ENCODE measurements around the gene TMPRSS11F. TPM values are rescaled to one million over a fixed set of nuclear protein-coding genes. Genes with fewer than 3 reads are reported as not detected.
"Not testable (repeated sequence)": the region's sequence is repeated elsewhere in the genome, so short reads cannot be mapped to it uniquely, and the experiment has no call there.

TMPRSS11F gene
- total RNA-seq (0.09 TPM), polyA plus RNA-seq (0.18 TPM)
- long read RNA-seq, donor 1 = 0 reads
- long read RNA-seq, donor 2 = 0 reads
- long read RNA-seq, donor 3 = 0 reads
- long read RNA-seq, donor 4 = 0 reads
- long read RNA-seq, donor 5 = 0 reads
- long read RNA-seq, donor 6 = 0 reads
- long read RNA-seq, donor 7 = 0 reads
- long read RNA-seq, donor 8 = 0 reads
- long read RNA-seq, donor 9 = 0 reads
- long read RNA-seq, donor 10 = 0 reads

GRCh38 chr4:68129793-68130192 is at the start of gene TMPRSS11F:
Gene TMPRSS11F, minus strand, starts transcription at chr4:68129869. Its CDS starts 49 bp downstream, at chr4:68129820.
- no peaks in the 10 kb centered on the region for H3K4me1 ChIP-seq (ENCODE audit: control insufficient read depth in 2 of 2, insufficient read depth in 2 of 2, low read length in 2 of 2)
- H3K36me3 ChIP-seq (ENCODE audit: control insufficient read depth in 2 of 2, insufficient read depth in 2 of 2, low read length in 1 of 2) = no peaks in the 10 kb centered on the region
- no peaks in the 10 kb centered on the region for H3K9me3 ChIP-seq (ENCODE audit: control insufficient read depth in 2 of 2, insufficient read depth in 1 of 2, low read length in 1 of 2)
- 55% methylated on average over 3 of the region's 3 CpGs for WGBS
- DNase-seq (ENCODE audit: low read depth in 6 of 9, low spot score in 9 of 9) = no peak
- H3K27ac ChIP-seq (ENCODE audit: low read depth in 1 of 2, low read length in 1 of 2) = no peak within 1 kb of the TSS
- H3K4me3 ChIP-seq (ENCODE audit: low read length in 2 of 2) = no peak within 1 kb of the TSS
- H3K27me3 ChIP-seq (ENCODE audit: control insufficient read depth in 2 of 2, insufficient read depth in 1 of 2, low read length in 1 of 2) = no peaks in the 10 kb centered on the region

GRCh38 chr4:68176904-68177303 is 47.2 kb upstream of the TMPRSS11F start:
- Histone ChIP-seq H3K4me3 (ENCODE audit: low read length in 2 of 2) (no peak overlapping the region), H3K9me3 (ENCODE audit: control insufficient read depth in 2 of 2, insufficient read depth in 1 of 2, low read length in 1 of 2) (no peaks in the 10 kb centered on the region), H3K27me3 (ENCODE audit: control insufficient read depth in 2 of 2, insufficient read depth in 1 of 2, low read length in 1 of 2) (no peaks in the 10 kb centered on the region), H3K36me3 (ENCODE audit: control insufficient read depth in 2 of 2, insufficient read depth in 2 of 2, low read length in 1 of 2) (no peaks in the 10 kb centered on the region), H3K27ac (ENCODE audit: low read depth in 1 of 2, low read length in 1 of 2) (no peak overlapping the region), H3K4me1 (ENCODE audit: control insufficient read depth in 2 of 2, insufficient read depth in 2 of 2, low read length in 2 of 2) (no peaks in the 10 kb centered on the region)
- WGBS = 71% methylated on average over 2 of the region's 2 CpGs
- no peak for DNase-seq (ENCODE audit: low read depth in 6 of 9, low spot score in 9 of 9)

GRCh38 chr4:68176500-68176899 is 46.8 kb upstream of the TMPRSS11F start:
- H3K27me3 ChIP-seq (ENCODE audit: control insufficient read depth in 2 of 2, insufficient read depth in 1 of 2, low read length in 1 of 2) = no peaks in the 10 kb centered on the region
- 76% methylated on average over 1 of the region's 1 CpG for WGBS
- no peaks in the 10 kb centered on the region for H3K4me1 ChIP-seq (ENCODE audit: control insufficient read depth in 2 of 2, insufficient read depth in 2 of 2, low read length in 2 of 2)
- H3K36me3 ChIP-seq (ENCODE audit: control insufficient read depth in 2 of 2, insufficient read depth in 2 of 2, low read length in 1 of 2) = no peaks in the 10 kb centered on the region
- no peak overlapping the region for H3K27ac ChIP-seq (ENCODE audit: low read depth in 1 of 2, low read length in 1 of 2)
- DNase-seq (ENCODE audit: low read depth in 6 of 9, low spot score in 9 of 9) = peak in 1 of 9 donors; percentile 2
- no peak overlapping the region for H3K4me3 ChIP-seq (ENCODE audit: low read length in 2 of 2)
- no peaks in the 10 kb centered on the region for H3K9me3 ChIP-seq (ENCODE audit: control insufficient read depth in 2 of 2, insufficient read depth in 1 of 2, low read length in 1 of 2)

GRCh38 chr4:68175562-68176155 is 46.0 kb upstream of the TMPRSS11F start:
- no peaks in the 10 kb centered on the region for H3K27me3 ChIP-seq (ENCODE audit: control insufficient read depth in 2 of 2, insufficient read depth in 1 of 2, low read length in 1 of 2)
- H3K4me1 ChIP-seq (ENCODE audit: control insufficient read depth in 2 of 2, insufficient read depth in 2 of 2, low read length in 2 of 2) = no peaks in the 10 kb centered on the region
- peak in 8 of 9 donors; percentile 21 to 73 (median 41) for DNase-seq (ENCODE audit: low read depth in 6 of 9, low spot score in 9 of 9)
- no peaks in the 10 kb centered on the region for H3K36me3 ChIP-seq (ENCODE audit: control insufficient read depth in 2 of 2, insufficient read depth in 2 of 2, low read length in 1 of 2)
- WGBS = 36% methylated on average over 6 of the region's 6 CpGs
- H3K9me3 ChIP-seq (ENCODE audit: control insufficient read depth in 2 of 2, insufficient read depth in 1 of 2, low read length in 1 of 2) = no peaks in the 10 kb centered on the region
- no peak overlapping the region for H3K27ac ChIP-seq (ENCODE audit: low read depth in 1 of 2, low read length in 1 of 2)
- H3K4me3 ChIP-seq (ENCODE audit: low read length in 2 of 2) = no peak overlapping the region

GRCh38 chr4:68174389-68174788 is 44.7 kb upstream of the TMPRSS11F start:
- H3K27me3 ChIP-seq (ENCODE audit: control insufficient read depth in 2 of 2, insufficient read depth in 1 of 2, low read length in 1 of 2); H3K36me3 ChIP-seq (ENCODE audit: control insufficient read depth in 2 of 2, insufficient read depth in 2 of 2, low read length in 1 of 2); H3K27ac ChIP-seq (ENCODE audit: low read depth in 1 of 2, low read length in 1 of 2); DNase-seq (ENCODE audit: low read depth in 6 of 9, low spot score in 9 of 9); H3K9me3 ChIP-seq (ENCODE audit: control insufficient read depth in 2 of 2, insufficient read depth in 1 of 2, low read length in 1 of 2); H3K4me1 ChIP-seq (ENCODE audit: control insufficient read depth in 2 of 2, insufficient read depth in 2 of 2, low read length in 2 of 2); H3K4me3 ChIP-seq (ENCODE audit: low read length in 2 of 2): not testable (repeated sequence)
- 93% methylated on average over 2 of the region's 2 CpGs for WGBS

GRCh38 chr4:68172147-68172546 is 42.5 kb upstream of the TMPRSS11F start:
- not testable (repeated sequence) for H3K27me3 ChIP-seq (ENCODE audit: control insufficient read depth in 2 of 2, insufficient read depth in 1 of 2, low read length in 1 of 2); H3K27ac ChIP-seq (ENCODE audit: low read depth in 1 of 2, low read length in 1 of 2); H3K4me3 ChIP-seq (ENCODE audit: low read length in 2 of 2); H3K9me3 ChIP-seq (ENCODE audit: control insufficient read depth in 2 of 2, insufficient read depth in 1 of 2, low read length in 1 of 2); H3K4me1 ChIP-seq (ENCODE audit: control insufficient read depth in 2 of 2, insufficient read depth in 2 of 2, low read length in 2 of 2); DNase-seq (ENCODE audit: low read depth in 6 of 9, low spot score in 9 of 9); H3K36me3 ChIP-seq (ENCODE audit: control insufficient read depth in 2 of 2, insufficient read depth in 2 of 2, low read length in 1 of 2)
- 91% methylated on average over 6 of the region's 6 CpGs for WGBS

GRCh38 chr4:68167706-68168105 is 38.0 kb upstream of the TMPRSS11F start:
- no peak for DNase-seq (ENCODE audit: low read depth in 6 of 9, low spot score in 9 of 9)
- H3K27ac ChIP-seq (ENCODE audit: low read depth in 1 of 2, low read length in 1 of 2) = no peak overlapping the region
- H3K36me3 ChIP-seq (ENCODE audit: control insufficient read depth in 2 of 2, insufficient read depth in 2 of 2, low read length in 1 of 2) = no peaks in the 10 kb centered on the region
- H3K9me3 ChIP-seq (ENCODE audit: control insufficient read depth in 2 of 2, insufficient read depth in 1 of 2, low read length in 1 of 2) = no peaks in the 10 kb centered on the region
- H3K27me3 ChIP-seq (ENCODE audit: control insufficient read depth in 2 of 2, insufficient read depth in 1 of 2, low read length in 1 of 2) = no peaks in the 10 kb centered on the region
- WGBS = 92% methylated on average over 3 of the region's 3 CpGs
- no peaks in the 10 kb centered on the region for H3K4me1 ChIP-seq (ENCODE audit: control insufficient read depth in 2 of 2, insufficient read depth in 2 of 2, low read length in 2 of 2)
- no peak overlapping the region for H3K4me3 ChIP-seq (ENCODE audit: low read length in 2 of 2)

- H3K36me3 ChIP-seq (ENCODE audit: control insufficient read depth in 2 of 2, insufficient read depth in 2 of 2, low read length in 1 of 2) = no peaks in the 10 kb centered on the region
- no peaks in the 10 kb centered on the region for H3K9me3 ChIP-seq (ENCODE audit: control insufficient read depth in 2 of 2, insufficient read depth in 1 of 2, low read length in 1 of 2)
- H3K4me1 ChIP-seq (ENCODE audit: control insufficient read depth in 2 of 2, insufficient read depth in 2 of 2, low read length in 2 of 2) = no peaks in the 10 kb centered on the region
- H3K4me3 ChIP-seq (ENCODE audit: low read length in 2 of 2) = no peak overlapping the region
- no peak for DNase-seq (ENCODE audit: low read depth in 6 of 9, low spot score in 9 of 9)
- H3K27ac ChIP-seq (ENCODE audit: low read depth in 1 of 2, low read length in 1 of 2) = no peak overlapping the region
- H3K27me3 ChIP-seq (ENCODE audit: control insufficient read depth in 2 of 2, insufficient read depth in 1 of 2, low read length in 1 of 2) = no peaks in the 10 kb centered on the region
- WGBS = 67% methylated on average over 2 of the region's 2 CpGs
These were observed 37.5 kb upstream of the TMPRSS11F start for GRCh38 chr4:68167166-68167565.

GRCh38 chr4:68163754-68164153 is 34.1 kb upstream of the TMPRSS11F start:
- WGBS = 94% methylated on average over 1 of the region's 1 CpG
- H3K27me3 ChIP-seq (ENCODE audit: control insufficient read depth in 2 of 2, insufficient read depth in 1 of 2, low read length in 1 of 2) = no peaks in the 10 kb centered on the region
- no peaks in the 10 kb centered on the region for H3K36me3 ChIP-seq (ENCODE audit: control insufficient read depth in 2 of 2, insufficient read depth in 2 of 2, low read length in 1 of 2)
- no peak for DNase-seq (ENCODE audit: low read depth in 6 of 9, low spot score in 9 of 9)
- no peaks in the 10 kb centered on the region for H3K9me3 ChIP-seq (ENCODE audit: control insufficient read depth in 2 of 2, insufficient read depth in 1 of 2, low read length in 1 of 2)
- H3K27ac ChIP-seq (ENCODE audit: low read depth in 1 of 2, low read length in 1 of 2) = no peak overlapping the region
- H3K4me1 ChIP-seq (ENCODE audit: control insufficient read depth in 2 of 2, insufficient read depth in 2 of 2, low read length in 2 of 2) = no peaks in the 10 kb centered on the region
- no peak overlapping the region for H3K4me3 ChIP-seq (ENCODE audit: low read length in 2 of 2)
